Muscle of back (tissue), 11 donors: ENCODE measurements around the gene ZFHX3. TPM values are rescaled to one million over a fixed set of nuclear protein-coding genes. Genes with fewer than 3 reads are reported as not detected.
A peak's percentile ranks its signal among the peaks of the same experiment; 100 is the strongest.

Experiments used
- DNase-seq, 3 donors: peaks; one replicate each; pipeline versions ENCODE4 v3.0.0 to v3.0.0-alpha.2; 2013
- polyA plus RNA-seq, 10 donors: library from polyadenylated mRNA; unstranded; fragments of 120-200 nt; gene quantifications; one replicate each; pipeline ENCODE4 v1.2.1, GENCODE V29; 2013; ENCODE audit not compliant: insufficient read length in 10 of 10

ZFHX3 gene
- polyA plus RNA-seq, 10 donors, result 7.4 to 13.0 (median 11.1) TPM

GRCh38 chr16:72974142-72974769 lies 73.7 kb downstream of the ZFHX3 start:
- no peak for DNase-seq

DNA sequence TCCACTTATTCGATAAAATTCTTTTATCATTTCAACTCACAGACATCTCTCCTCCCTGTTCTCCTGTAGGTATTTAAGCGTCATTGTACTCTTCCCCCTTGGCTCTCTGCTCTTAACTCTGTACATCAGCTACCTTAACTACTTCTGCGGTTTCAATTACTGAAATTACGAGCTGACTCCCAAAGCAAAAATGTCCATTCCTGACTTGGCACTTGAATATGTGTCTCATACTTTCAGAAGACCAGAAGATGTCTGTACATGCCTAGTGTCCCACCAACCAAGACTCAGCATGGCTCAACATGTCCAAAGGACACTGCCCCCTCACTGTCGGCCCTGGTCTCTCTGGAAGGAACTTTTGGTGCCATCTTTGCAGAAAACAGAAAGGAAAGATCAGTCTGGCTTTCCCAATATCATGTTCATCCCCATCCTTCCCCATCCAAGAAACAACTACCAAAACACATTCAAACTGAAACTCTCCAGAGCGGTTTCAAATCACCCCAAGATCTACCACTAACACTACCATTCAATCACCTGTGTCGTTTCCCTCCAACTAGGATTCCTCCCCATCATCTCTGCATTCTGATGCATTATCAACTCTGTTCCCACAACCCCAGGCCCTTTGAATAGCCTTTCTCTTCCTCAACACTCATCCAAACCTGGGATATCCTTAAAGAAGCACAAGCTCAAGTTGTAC lies 74.9 kb downstream of the ZFHX3 start:
- no peak for DNase-seq

DNA sequence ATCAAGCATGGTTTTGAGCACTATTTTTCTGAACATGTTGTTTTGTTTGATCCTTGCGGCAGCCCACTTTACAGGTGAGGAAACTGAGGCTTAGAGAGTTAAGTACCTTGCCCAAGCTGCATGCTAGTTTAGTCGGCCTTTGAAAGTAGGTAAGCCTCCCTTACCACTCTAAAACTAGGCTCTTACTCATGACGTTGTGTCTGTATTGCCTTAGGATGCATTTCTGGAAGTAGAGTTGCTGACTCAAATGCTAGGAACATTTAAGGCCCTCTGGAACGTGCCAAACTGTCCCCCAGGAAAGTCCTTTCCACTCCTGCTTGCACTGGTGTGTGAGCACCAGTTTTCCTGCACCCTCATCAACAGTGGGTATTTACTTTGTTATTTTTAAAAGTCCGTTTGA lies 76.6 kb downstream of the ZFHX3 start:
- DNase-seq, result no peak

DNA sequence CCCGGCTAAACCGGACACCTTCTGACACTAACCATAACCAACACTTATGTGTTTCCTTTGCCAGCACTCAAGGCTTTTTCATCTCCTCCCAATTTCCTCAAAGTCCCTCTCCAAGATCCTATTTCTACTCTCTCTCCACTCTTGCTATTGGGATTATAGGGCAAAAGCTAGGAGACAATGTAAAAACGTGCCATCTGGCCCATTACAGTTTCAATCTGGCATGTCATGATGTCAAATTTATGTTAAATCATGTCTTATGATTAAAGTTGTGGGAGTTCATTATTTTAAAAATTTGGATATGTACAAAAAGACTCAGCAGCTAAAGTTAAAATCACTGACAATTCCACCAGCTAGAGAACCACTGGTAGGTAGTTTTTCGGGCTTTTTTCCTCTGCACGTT lies 77.3 kb downstream of the ZFHX3 start:
- no peak for DNase-seq

DNA sequence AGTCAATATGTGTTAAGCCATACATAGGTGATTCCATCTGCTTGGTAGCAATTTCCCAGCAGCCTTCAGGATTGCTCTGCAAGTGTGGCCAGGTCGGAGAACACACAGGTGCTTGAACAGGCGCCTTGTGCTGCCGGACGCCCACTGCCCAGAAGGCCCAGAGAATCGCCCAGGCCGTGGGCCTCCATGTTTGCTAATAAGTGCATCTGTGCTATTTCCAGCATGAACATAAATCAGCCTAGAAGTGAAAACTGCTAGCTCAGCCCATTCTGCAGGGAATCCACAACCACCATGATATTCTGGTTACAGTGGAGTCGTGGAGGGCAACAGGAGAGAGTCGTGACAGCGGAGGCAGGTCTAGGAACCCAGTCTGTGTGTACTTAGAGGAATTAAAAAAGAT lies 78.1 kb downstream of the ZFHX3 start:
- no peak for DNase-seq

- DNase-seq, result no peak
Measured at GRCh38 chr16:72969146-72969545, 78.8 kb downstream of the ZFHX3 start.

DNA sequence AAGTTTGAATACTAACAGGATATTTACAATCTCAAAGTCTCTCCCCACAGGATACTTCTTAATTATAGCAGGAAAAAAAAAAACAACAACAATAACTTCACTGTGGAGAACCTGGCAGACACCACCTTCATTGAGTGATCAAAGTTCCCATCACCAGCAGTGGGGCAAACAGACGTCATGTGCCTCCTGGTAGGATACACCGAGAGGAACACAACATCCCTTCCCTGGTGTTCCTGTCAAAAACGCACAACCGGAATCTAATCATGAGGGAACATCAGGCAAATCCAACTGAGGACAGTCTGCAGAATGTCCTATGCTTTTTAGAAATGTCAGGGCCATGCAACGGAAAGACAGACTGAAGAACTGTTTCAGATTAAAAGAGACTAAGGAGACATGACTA lies 80.0 kb downstream of the ZFHX3 start:
- DNase-seq, result no peak

- DNase-seq, result peak in 2 of 3 donors; percentile 35 to 54
Measured at GRCh38 chr16:72963533-72964315, 84.2 kb downstream of the ZFHX3 start.

DNA sequence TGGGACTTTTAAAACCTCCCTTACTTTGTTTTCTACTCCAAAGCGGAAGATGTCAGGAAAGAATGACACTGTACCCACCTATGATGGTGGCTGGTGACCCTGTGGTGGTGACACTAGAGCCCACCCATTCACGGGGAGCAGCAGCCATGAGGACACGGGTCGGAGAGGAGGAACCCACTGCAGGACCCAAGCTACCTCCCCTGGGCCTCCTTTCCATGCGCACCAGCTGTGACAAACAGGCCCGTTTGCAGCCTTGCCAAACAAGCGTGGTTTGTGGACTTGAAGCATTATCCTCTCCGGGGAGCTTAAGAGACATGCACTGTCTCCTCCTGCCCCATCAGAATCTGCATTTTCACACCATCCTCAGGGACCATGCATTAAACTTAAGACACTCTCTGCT lies 85.6 kb downstream of the ZFHX3 start:
- no peak for DNase-seq

DNA sequence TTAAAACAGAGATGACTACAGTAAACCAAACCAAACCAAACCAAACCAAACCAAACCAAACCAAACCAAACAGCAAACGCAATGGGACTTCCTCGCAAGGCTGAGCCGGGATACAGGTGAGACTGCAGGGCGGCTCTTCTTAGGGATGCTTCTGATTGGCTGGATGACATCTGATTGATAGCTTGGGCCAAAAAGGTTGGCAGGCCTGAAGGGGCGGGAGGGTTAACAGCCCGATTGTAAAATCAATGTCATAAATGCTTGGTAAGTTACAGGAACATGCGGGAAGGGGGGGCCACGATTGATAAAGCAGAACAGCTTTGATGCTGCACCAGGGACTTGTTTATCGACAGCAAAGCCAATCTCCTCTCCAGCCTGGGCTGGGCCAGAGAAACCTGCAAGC lies 86.1 kb downstream of the ZFHX3 start:
- DNase-seq, result no peak

GRCh38 chr16:72961115-72961832 lies 86.7 kb downstream of the ZFHX3 start:
- DNase-seq, result peak; percentile 51 to 61 (median 59)

- DNase-seq, result no peak
Measured at GRCh38 chr16:72960101-72960500, 87.8 kb downstream of the ZFHX3 start.

GRCh38 chr16:72959301-72959996 lies 88.5 kb downstream of the ZFHX3 start:
- no peak for DNase-seq

- no peak for DNase-seq
Measured at GRCh38 chr16:72958522-72959076, 89.3 kb downstream of the ZFHX3 start.

GRCh38 chr16:72957303-72958277 lies 90.3 kb downstream of the ZFHX3 start:
- DNase-seq, result no peak

DNA sequence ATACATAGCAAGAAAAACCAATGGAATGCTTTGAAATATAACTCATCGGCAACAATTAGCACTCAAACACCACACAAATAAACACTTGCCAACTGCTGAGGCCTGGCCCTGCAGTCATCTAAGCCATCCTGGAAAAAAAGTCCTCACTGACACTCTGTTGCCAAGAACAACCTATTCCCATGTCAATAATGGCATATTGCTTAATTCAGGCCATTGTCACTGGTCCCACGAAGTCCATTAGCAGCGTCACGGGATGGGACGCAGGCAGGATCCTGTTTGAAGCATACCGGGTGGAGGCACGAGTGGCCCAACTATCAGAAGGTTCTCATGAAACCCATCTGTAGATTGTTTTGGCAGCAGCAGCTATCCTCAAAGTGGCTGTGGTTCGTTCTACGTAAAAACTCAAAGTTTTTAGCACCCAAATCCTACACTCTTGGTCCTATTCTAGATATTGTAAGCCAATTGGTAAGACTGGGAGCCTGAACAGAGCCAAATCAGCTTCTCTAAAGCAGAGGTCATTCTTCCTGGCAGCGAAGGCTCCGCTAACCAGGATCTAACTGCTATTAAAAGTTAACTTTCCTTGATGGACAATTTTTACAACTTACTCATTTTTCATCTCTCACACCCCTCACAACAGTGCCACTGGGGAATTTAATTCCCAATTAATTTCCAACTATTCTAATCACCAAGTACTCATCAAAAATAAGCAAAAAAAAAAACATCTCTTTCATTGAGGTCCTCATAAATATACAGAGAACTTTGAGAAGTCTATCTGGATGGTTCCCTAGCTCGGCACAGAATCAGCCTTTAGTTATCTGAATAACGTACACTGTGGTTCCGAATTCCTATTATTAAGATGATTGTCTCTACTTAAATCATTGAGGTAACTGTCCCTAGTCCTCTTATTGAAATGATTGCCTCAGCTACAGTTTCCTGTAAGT lies 91.5 kb downstream of the ZFHX3 start:
- DNase-seq, result no peak

DNA sequence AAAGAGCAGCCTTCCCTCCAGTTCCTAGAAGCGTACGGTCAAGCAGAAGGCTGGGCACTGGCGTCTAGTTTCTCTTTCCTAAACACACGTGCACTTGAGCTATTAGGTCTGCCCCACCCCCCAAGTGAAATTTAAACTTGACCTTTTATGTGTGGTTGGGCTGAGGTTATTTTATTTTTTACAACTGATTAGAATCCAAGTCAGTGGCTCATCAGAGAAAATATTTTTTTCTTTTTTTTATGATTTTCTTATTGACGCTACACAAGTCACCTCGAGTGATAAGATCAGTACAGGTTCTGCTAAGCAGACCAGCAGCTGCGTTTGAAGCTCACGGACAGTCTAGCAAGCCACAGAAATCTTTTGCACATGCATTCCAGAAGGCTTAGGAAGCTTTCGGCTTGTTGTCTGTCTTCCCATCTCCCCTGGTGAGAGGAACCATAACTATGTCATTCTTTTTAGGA lies 95.1 kb downstream of the ZFHX3 start:
- peak in 2 of 3 donors; percentile 58 to 68 for DNase-seq

GRCh38 chr16:72952404-72952803 lies 95.5 kb downstream of the ZFHX3 start:
- no peak for DNase-seq

DNA sequence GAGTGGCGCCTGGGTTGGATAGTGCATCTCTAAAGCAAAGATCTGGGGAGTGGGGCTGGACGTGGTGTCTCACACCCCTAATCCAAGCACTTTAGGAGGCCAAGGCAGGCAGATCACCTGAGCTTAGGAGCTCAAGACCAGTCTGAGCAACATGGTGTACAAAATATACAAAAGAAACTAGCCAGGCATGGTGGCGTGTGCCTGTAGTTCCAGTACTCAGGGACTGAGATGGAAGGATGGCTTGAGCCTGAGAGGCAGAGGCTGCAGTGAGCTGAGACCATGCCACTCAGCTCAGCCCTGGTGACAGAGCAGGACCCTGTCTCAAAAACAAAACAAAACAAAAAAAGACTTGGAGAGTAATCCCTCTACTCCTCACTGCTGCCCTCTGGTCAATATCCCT lies 96.0 kb downstream of the ZFHX3 start:
- no peak for DNase-seq
